Measurements from ENCODE around the gene TMEM248.
"Not testable (repeated sequence)": the region's sequence is repeated elsewhere in the genome, so short reads cannot be mapped to it uniquely, and the experiment has no call there.

TMEM248 gene

GRCh38 chr7:66995050-66995776 is 74.2 kb downstream of the TMEM248 start, which contains the start of gene SBDS:
Gene SBDS, minus strand, starts transcription at chr7:66995586. Its CDS starts 169 bp downstream, at chr7:66995417.
- H3K9me3 ChIP-seq (ENCODE audit: control insufficient read depth, low read length); H3K4me1 ChIP-seq (ENCODE audit: control insufficient read depth, insufficient read depth, low read length); H3K27me3 ChIP-seq (ENCODE audit: control insufficient read depth, insufficient read depth, low read length); H3K36me3 ChIP-seq (ENCODE audit: control insufficient read depth, insufficient read depth, low read length): not testable (repeated sequence)
- Histone ChIP-seq H3K9ac (ENCODE audit: low read length) (peak within 1 kb of the TSS; percentile 84), H3K4me3 (ENCODE audit: low read length) (peak within 1 kb of the TSS; percentile 63)

GRCh38 chr7:66996444-66997191 is 75.6 kb downstream of the TMEM248 start, which contains the start of gene TYW1:
Gene TYW1, plus strand, starts transcription at chr7:66996833. Its CDS starts 146 bp downstream, at chr7:66996979.
- peak within 1 kb of the TSS; percentile 84 for H3K4me3 ChIP-seq (ENCODE audit: low read length)
- H3K9me3 ChIP-seq (ENCODE audit: control insufficient read depth, low read length); H3K36me3 ChIP-seq (ENCODE audit: control insufficient read depth, insufficient read depth, low read length); H3K27me3 ChIP-seq (ENCODE audit: control insufficient read depth, insufficient read depth, low read length); H3K4me1 ChIP-seq (ENCODE audit: control insufficient read depth, insufficient read depth, low read length): not testable (repeated sequence)
- H3K9ac ChIP-seq (ENCODE audit: low read length): peak within 1 kb of the TSS; percentile 80

GRCh38 chr7:67000601-67001258 is 79.7 kb downstream of the TMEM248 start:
- H3K4me3 ChIP-seq (ENCODE audit: low read length); H3K27me3 ChIP-seq (ENCODE audit: control insufficient read depth, insufficient read depth, low read length); H3K36me3 ChIP-seq (ENCODE audit: control insufficient read depth, insufficient read depth, low read length); H3K9ac ChIP-seq (ENCODE audit: low read length); H3K4me1 ChIP-seq (ENCODE audit: control insufficient read depth, insufficient read depth, low read length); H3K9me3 ChIP-seq (ENCODE audit: control insufficient read depth, low read length): not testable (repeated sequence)

GRCh38 chr7:67004145-67004544 is 83.1 kb downstream of the TMEM248 start:
- not testable (repeated sequence) for H3K36me3 ChIP-seq (ENCODE audit: control insufficient read depth, insufficient read depth, low read length); H3K27me3 ChIP-seq (ENCODE audit: control insufficient read depth, insufficient read depth, low read length)

GRCh38 chr7:67006965-67007364 is 85.9 kb downstream of the TMEM248 start:
- Histone ChIP-seq H3K4me3 (ENCODE audit: low read length) (no peak overlapping the region), H3K36me3 (ENCODE audit: control insufficient read depth, insufficient read depth, low read length) (no peaks in the 10 kb centered on the region), H3K27me3 (ENCODE audit: control insufficient read depth, insufficient read depth, low read length) (no peaks in the 10 kb centered on the region), H3K9ac (ENCODE audit: low read length) (no peak overlapping the region), H3K4me1 (ENCODE audit: control insufficient read depth, insufficient read depth, low read length) (no peaks in the 10 kb centered on the region), H3K9me3 (ENCODE audit: control insufficient read depth, low read length) (no peaks in the 10 kb centered on the region)

More at GRCh38 chr7:67004145-67004544, 83.1 kb downstream of the TMEM248 start:
- not testable (repeated sequence) for H3K9me3 ChIP-seq (ENCODE audit: control insufficient read depth, low read length); H3K4me1 ChIP-seq (ENCODE audit: control insufficient read depth, insufficient read depth, low read length); H3K4me3 ChIP-seq (ENCODE audit: low read length); H3K9ac ChIP-seq (ENCODE audit: low read length)

All from mucosa of stomach (tissue), 1 donor.